RWPE1 (cell line): ENCODE data around the gene TMEM45A.
A peak's percentile ranks its signal among the peaks of the same experiment; 100 is the strongest.

Experiments
- CTCF ChIA-PET: fragments of 350-600 bp; sonication (Branson Sonifier 250); formaldehyde crosslinking; extraction: SDS; loops from one replicate; lab custom pipeline; 2021; lab: Yijun Ruan, JAX
- POLR2A ChIA-PET: fragments of 400-600 bp; formaldehyde crosslinking; extraction: SDS; loops from one replicate; lab custom pipeline; 2020; ENCODE audit warnings: antibody characterized with exemption; ENCODE audit not compliant: low non-redundant PET; lab: Yijun Ruan, JAX
- DNase-seq: peaks from one replicate; pipeline ENCODE4 v3.0.0; 2012; ENCODE audit warnings: low spot score
- H3K27ac ChIP-seq: fragments of 450-650 bp; 2 replicates; pipeline ENCODE4 v1.5.1; 2017
- CTCF ChIP-seq: fragments of 450-650 bp; conservative IDR thresholded peaks from 2 replicates; pipeline ENCODE4 v1.5.1; 2017; ENCODE audit warnings: low read depth, mild to moderate bottlenecking

The TMEM45A gene

GRCh38 chr3:100455841-100456550 lies 36.4 kb upstream of the TMEM45A start:
- H3K27ac ChIP-seq, result no peak overlapping the region
- ChIA-PET CTCF (interaction anchor here (1.3 kb wide), 1 partner anchor 134 kb away, joined by 4 read pairs; no protein-coding TSS in a partner anchor), POLR2A (no interaction called here)

GRCh38 chr3:100456745-100457144 lies 35.7 kb upstream of the TMEM45A start:
- ChIA-PET CTCF (interaction anchor here (1.3 kb wide), 1 partner anchor 134 kb away, joined by 4 read pairs; no protein-coding TSS in a partner anchor), POLR2A (no interaction called here)
- TF ChIP-seq CTCF, result no peak
- H3K27ac ChIP-seq, result no peak overlapping the region
- DNase-seq, result no peak

More at GRCh38 chr3:100455841-100456550, 36.4 kb upstream of the TMEM45A start:
- no peak for DNase-seq
- no peak for TF ChIP-seq CTCF

- ChIA-PET CTCF (interaction anchor here (0.7 kb wide), 1 partner anchor 11 kb away, joined by 3 read pairs; no protein-coding TSS in a partner anchor), POLR2A (no interaction called here)
- no peak overlapping the region for H3K27ac ChIP-seq
- no peak for DNase-seq
- no peak for TF ChIP-seq CTCF
These were observed 34.6 kb upstream of the TMEM45A start for GRCh38 chr3:100457811-100458210.

- H3K27ac ChIP-seq, result no peak overlapping the region
- DNase-seq, result no peak
- CTCF ChIA-PET, result no interaction called here
- no peak for TF ChIP-seq CTCF
- POLR2A ChIA-PET, result no interaction called here
These were observed 33.6 kb upstream of the TMEM45A start for GRCh38 chr3:100458814-100459213.

GRCh38 chr3:100463002-100463401 lies 29.4 kb upstream of the TMEM45A start:
- ChIA-PET POLR2A (no interaction called here), CTCF (interaction anchor here (0.5 to 2.7 kb wide), 29 partner anchors 23 to 1391 kb away, joined by 3 to 46 read pairs (median 4); no protein-coding TSS in a partner anchor)
- peak; percentile 66 for DNase-seq
- H3K27ac ChIP-seq, result no peak overlapping the region
- TF ChIP-seq CTCF, result peak; percentile 73

- DNase-seq, result no peak
- TF ChIP-seq CTCF, result no peak
- ChIA-PET POLR2A (no interaction called here), CTCF (interaction anchor here (0.5 to 2.7 kb wide), 14 partner anchors 54 to 856 kb away, joined by 3 to 46 read pairs (median 4); no protein-coding TSS in a partner anchor)
- no peak overlapping the region for H3K27ac ChIP-seq
These were observed 28.7 kb upstream of the TMEM45A start for GRCh38 chr3:100463646-100464155.
